Breast epithelium (tissue), 3 donors: Measurements from ENCODE around the gene ARTN.

Experiments
- CTCF ChIP-seq, 3 donors: fragments of 450-650 bp; IDR thresholded peaks; one replicate each; pipeline ENCODE4 v1.5.1; 2016 to 2017; ENCODE audit warnings: antibody characterized with exemption in 3 of 3, mild to moderate bottlenecking in 3 of 3, moderate library complexity in 3 of 3
- POLR2A ChIP-seq: fragments of 450-650 bp; IDR thresholded peaks from one replicate; pipeline ENCODE4 v1.6.1; 2016; ENCODE audit warnings: antibody characterized with exemption, mild to moderate bottlenecking, moderate library complexity
- POLR2AphosphoS5 ChIP-seq, 3 donors: sonication (generic); formaldehyde crosslinking; IDR thresholded peaks; one replicate each; pipeline ENCODE4 v1.6.1; 2017; ENCODE audit warnings: antibody characterized with exemption in 3 of 3

- TF ChIP-seq CTCF (IDR thresholded peaks at IDR 0.05) (no peak), POLR2A (no peak), POLR2AphosphoS5 (IDR thresholded peaks at IDR 0.05) (no peak)
Observed at GRCh38 chr1:43924516-43924915, 9.1 kb upstream of the ARTN start.
